GM23338 (cell line): ENCODE measurements around the gene MYLK. TPM values are rescaled to one million over a fixed set of nuclear protein-coding genes. Genes with fewer than 3 reads are reported as not detected.

ENCODE experiments used
- ATAC-seq: fragments of 200-7000 bp; cut with Tn5 transposase; 3 replicates; pipeline ENCODE4 v1.9.1; 2020
- DNase-seq: peaks from one replicate; pipeline ENCODE4 v3.0.0-alpha.2; 2015; ENCODE audit warnings: low spot score
- H2AFZ ChIP-seq: fragments of 200-600 bp; sonication (generic); 2 replicates; pipeline ENCODE4 v1.8.0; 2016; ENCODE audit warnings: antibody characterized with exemption, mild to moderate bottlenecking, moderate library complexity
- H3F3A ChIP-seq: fragments of 200-600 bp; sonication (generic); replicated peaks from 2 replicates; pipeline ENCODE4 v1.8.0; 2017; ENCODE audit warnings: antibody characterized with exemption, mixed run types, low read depth
- H3K27ac ChIP-seq: fragments of 200-600 bp; sonication (generic); 2 replicates; pipeline ENCODE4 v1.6.1; 2016; ENCODE audit warnings: low read depth
- H3K27me3 ChIP-seq: fragments of 200-600 bp; sonication (generic); 2 replicates; pipeline ENCODE4 v1.8.0; 2016; ENCODE audit warnings: mild to moderate bottlenecking, mixed run types, moderate library complexity; ENCODE audit not compliant: insufficient read depth
- H3K36me3 ChIP-seq: fragments of 200-600 bp; sonication (generic); 2 replicates; pipeline ENCODE4 v1.8.0; 2016; ENCODE audit warnings: mild to moderate bottlenecking; ENCODE audit not compliant: insufficient read depth
- H3K4me1 ChIP-seq: fragments of 200-600 bp; sonication (generic); 2 replicates; pipeline ENCODE4 v1.8.0; 2016; ENCODE audit warnings: mild to moderate bottlenecking, moderate library complexity; ENCODE audit not compliant: insufficient read depth
- H3K4me2 ChIP-seq: fragments of 200-600 bp; sonication (generic); 2 replicates; pipeline ENCODE4 v1.7.1; 2017; ENCODE audit warnings: mixed run types
- H3K4me3 ChIP-seq: fragments of 200-600 bp; sonication (generic); 2 replicates; pipeline ENCODE4 v1.6.1; 2016; ENCODE audit warnings: mixed run types
- H3K79me2 ChIP-seq: fragments of 200-600 bp; sonication (generic); replicated peaks from 2 replicates; pipeline ENCODE4 v1.8.0; 2017; ENCODE audit warnings: mild to moderate bottlenecking; ENCODE audit not compliant: insufficient read depth
- H3K9me2 ChIP-seq: fragments of 200-600 bp; sonication (generic); 2 replicates; pipeline ENCODE4 v1.8.0; 2017; ENCODE audit not compliant: insufficient read depth
- H4K20me1 ChIP-seq: fragments of 200-600 bp; sonication (generic); replicated peaks from 2 replicates; pipeline ENCODE4 v1.8.0; 2017; ENCODE audit warnings: mild to moderate bottlenecking; ENCODE audit not compliant: insufficient read depth
- H3K27ac Mint-ChIP-seq: 2 replicates; pipeline ENCODE4 v1.8.0; 2020; ENCODE audit warnings: inconsistent platforms, mild to moderate bottlenecking, moderate library complexity, mixed read lengths
- H3K27me3 Mint-ChIP-seq: 3 replicates; pipeline ENCODE4 v1.8.0; 2022; ENCODE audit warnings: low read depth, mild to moderate bottlenecking, moderate library complexity, mixed read lengths, inconsistent platforms; ENCODE audit not compliant: insufficient read depth, poor library complexity
- H3K36me3 Mint-ChIP-seq: 3 replicates; pipeline ENCODE4 v1.8.0; 2021; ENCODE audit warnings: low read depth, mild to moderate bottlenecking, inconsistent platforms, moderate library complexity, mixed read lengths
- H3K4me1 Mint-ChIP-seq: 3 replicates; pipeline ENCODE4 v1.8.0; 2020; ENCODE audit warnings: mild to moderate bottlenecking, inconsistent platforms, mixed read lengths
- H3K4me3 Mint-ChIP-seq: 3 replicates; pipeline ENCODE4 v1.8.0; 2021; ENCODE audit warnings: moderate library complexity, mild to moderate bottlenecking, inconsistent platforms, mixed read lengths
- H3K9me3 Mint-ChIP-seq: 3 replicates; pipeline ENCODE4 v1.8.0; 2020; ENCODE audit warnings: moderate library complexity, mild to moderate bottlenecking, inconsistent platforms, mixed read lengths
- CREB1 ChIP-seq: fragments of 250-450 bp; sonication (Bioruptor Pico); IDR thresholded peaks from 2 replicates; pipeline ENCODE4 v1.5.0; 2020; ENCODE audit warnings: low read depth, mild to moderate bottlenecking, moderate library complexity
- CTCF ChIP-seq, 2 experiments: fragments of 200-600 bp in 1 of 2; sonication (generic) in 1 of 2; conservative IDR thresholded peaks; 2 replicates each; pipeline versions ENCODE4 v1.5.1 to v1.6.1; 2016 to 2017; ENCODE audit warnings: antibody characterized with exemption in 2 of 2, low read depth in 2 of 2, mild to moderate bottlenecking in 2 of 2, moderate library complexity in 1 of 2
- ETS1 ChIP-seq: IDR thresholded peaks from 2 replicates; pipeline ENCODE4 v1.6.1; 2016; ENCODE audit warnings: antibody characterized with exemption
- EZH2 ChIP-seq: fragments of 200-600 bp; sonication (generic); IDR thresholded peaks from one replicate; pipeline ENCODE4 v1.8.0; 2017; ENCODE audit warnings: antibody characterized with exemption, mild to moderate bottlenecking, low read depth; ENCODE audit not compliant: unreplicated experiment
- EZH2phosphoT487 ChIP-seq: fragments of 200-600 bp; sonication (generic); IDR thresholded peaks from one replicate; pipeline ENCODE4 v1.8.1; 2018; ENCODE audit warnings: antibody characterized with exemption; ENCODE audit not compliant: unreplicated experiment
- JUNB ChIP-seq: IDR thresholded peaks from one replicate; pipeline ENCODE4 v1.6.1; 2016; ENCODE audit warnings: antibody characterized with exemption; ENCODE audit not compliant: unreplicated experiment
- NANOG ChIP-seq: IDR thresholded peaks from 2 replicates; pipeline ENCODE4 v1.6.1; 2016; ENCODE audit warnings: antibody characterized with exemption, borderline replicate concordance
- POLR2AphosphoS5 ChIP-seq: IDR thresholded peaks from 2 replicates; pipeline ENCODE4 v1.6.1; 2016; ENCODE audit warnings: antibody characterized with exemption, low read depth
- REST ChIP-seq: IDR thresholded peaks from one replicate; pipeline ENCODE4 v1.6.1; 2018; ENCODE audit warnings: antibody characterized with exemption; ENCODE audit not compliant: unreplicated experiment
- STAT1 ChIP-seq: IDR thresholded peaks from one replicate; pipeline ENCODE4 v1.6.1; 2016; ENCODE audit warnings: antibody characterized with exemption; ENCODE audit not compliant: unreplicated experiment
- ZNF114 ChIP-seq: fragments of 250-450 bp; sonication (Bioruptor Pico); IDR thresholded peaks from 2 replicates; pipeline ENCODE4 v1.5.0; 2020; ENCODE audit warnings: mild to moderate bottlenecking, moderate library complexity
- ZNF331 ChIP-seq: fragments of 250-450 bp; sonication (Bioruptor Pico); IDR thresholded peaks from 2 replicates; pipeline ENCODE4 v1.5.0; 2020; ENCODE audit warnings: low read depth, mild to moderate bottlenecking, moderate library complexity
- ZNF462 ChIP-seq: fragments of 250-450 bp; sonication (Bioruptor Pico); IDR thresholded peaks from 2 replicates; pipeline ENCODE4 v1.5.0; 2020; ENCODE audit warnings: mild to moderate bottlenecking, moderate library complexity
- polyA plus RNA-seq: library from polyadenylated mRNA; unstranded; fragments of >200 nt; fragmentation: Nextera tagmentation; extraction: Ambion mirVana; gene quantifications from 2 replicates; pipeline ENCODE4 v1.2.1, GENCODE V29; 2016
- total RNA-seq: library from RNA; depleted of rRNA; stranded (reverse); fragments of >200 nt; shearing (Covaris generic); gene quantifications from 2 replicates; pipeline ENCODE4 v1.2.3, GENCODE V29; 2014

The MYLK gene
- total and polyA plus RNA-seq, 2 experiments from 2014 or later = 11.5 to 17.9 TPM

GRCh38 chr3:123733341-123733740 lies 150.8 kb downstream of the MYLK start:
- Histone ChIP-seq H3K27me3 (no peaks in the 10 kb centered on the region), H3K4me3 (no peak overlapping the region), H3K79me2 (no peaks in the 10 kb centered on the region), H3K36me3 (no peaks in the 10 kb centered on the region), H2AFZ (no peak overlapping the region), H3K4me2 (no peak overlapping the region), H3K27ac (no peak overlapping the region), H3K4me1 (no peaks in the 10 kb centered on the region), H3F3A (no peaks in the 10 kb centered on the region), H4K20me1 (no peaks in the 10 kb centered on the region), H3K9me2 (no peaks in the 10 kb centered on the region)
- TF ChIP-seq POLR2AphosphoS5 (no peak), ZNF462 (CRISPR knock-in tag) (no peak), ETS1 (no peak), EZH2 (no peak), NANOG (no peak), EZH2phosphoT487 (no peak), ZNF331 (no peak), JUNB (no peak), ZNF114 (CRISPR knock-in tag) (no peak), CTCF (conservative IDR thresholded peaks at IDR 0.05; ENCODE audit: low read depth in 2 of 2) (no peak), CREB1 (CRISPR knock-in tag) (no peak), REST (no peak), STAT1 (no peak)
- Mint-ChIP-seq H3K9me3 (no peaks in the 10 kb centered on the region), H3K36me3 (peaks cover 7% of the 10 kb centered on the region; the same call in 2 of the 3 replicates), H3K27ac (no peak overlapping the region; the same call in 1 of the 2 replicates), H3K27me3 (peaks cover 2% of the 10 kb centered on the region), H3K4me3 (no peak overlapping the region), H3K4me1 (no peaks in the 10 kb centered on the region)
- ATAC-seq = no peak
- DNase-seq = no peak
